SK-N-SH treated with all-trans-retinoic acid at 6 μM for 48 hours (cell line): ENCODE measurements around the gene SRP72.

Experiments used
- CREB5 ChIP-seq: fragments of 250-450 bp; sonication (Bioruptor Pico); IDR thresholded peaks from 2 replicates; pipeline ENCODE4 v1.5.1; 2020; ENCODE audit warnings: low read depth, mild to moderate bottlenecking, moderate library complexity
- CSDC2 ChIP-seq: fragments of 250-450 bp; sonication (Bioruptor Pico); IDR thresholded peaks from 2 replicates; pipeline ENCODE4 v1.5.0; 2020; ENCODE audit warnings: mild to moderate bottlenecking, moderate library complexity
- CSRNP3 ChIP-seq: fragments of 250-450 bp; sonication (Bioruptor Pico); IDR thresholded peaks from 2 replicates; pipeline ENCODE4 v1.5.1; 2021; ENCODE audit warnings: mild to moderate bottlenecking, moderate library complexity
- GLIS3 ChIP-seq: fragments of 250-450 bp; sonication (Bioruptor Pico); IDR thresholded peaks from 2 replicates; pipeline ENCODE4 v1.5.0; 2020; ENCODE audit warnings: mild to moderate bottlenecking, moderate library complexity
- OSR1 ChIP-seq: fragments of 250-450 bp; sonication (Bioruptor Pico); IDR thresholded peaks from 2 replicates; pipeline ENCODE4 v1.8.0; 2022; ENCODE audit warnings: moderate library complexity, mild to moderate bottlenecking, inconsistent platforms
- PATZ1 ChIP-seq: fragments of 250-450 bp; sonication (Bioruptor Pico); IDR thresholded peaks from 2 replicates; pipeline ENCODE4 v1.8.0; 2020; ENCODE audit warnings: mild to moderate bottlenecking, moderate library complexity, borderline replicate concordance
- POU6F1 ChIP-seq: fragments of 250-450 bp; sonication (Bioruptor Pico); IDR thresholded peaks from 2 replicates; pipeline ENCODE4 v1.8.0; 2021; ENCODE audit warnings: low read depth, mild to moderate bottlenecking, moderate library complexity, borderline replicate concordance
- PPARA ChIP-seq: fragments of 250-450 bp; sonication (Bioruptor Pico); IDR thresholded peaks from 2 replicates; pipeline ENCODE4 v1.5.0; 2020; ENCODE audit warnings: mild to moderate bottlenecking, borderline replicate concordance
- TCF4 ChIP-seq: fragments of 250-450 bp; sonication (Bioruptor Pico); IDR thresholded peaks from 2 replicates; pipeline ENCODE4 v1.8.0; 2021; ENCODE audit warnings: mild to moderate bottlenecking, moderate library complexity, borderline replicate concordance
- TOX ChIP-seq: fragments of 250-450 bp; sonication (Bioruptor Pico); IDR thresholded peaks from 2 replicates; pipeline ENCODE4 v1.8.0; 2021; ENCODE audit warnings: mild to moderate bottlenecking, moderate library complexity, borderline replicate concordance

- TF ChIP-seq CSRNP3 (CRISPR knock-in tag), result no peak
- TF ChIP-seq GLIS3 (CRISPR knock-in tag), result no peak
- TF ChIP-seq CSDC2 (CRISPR knock-in tag), result no peak
- no peak for TF ChIP-seq OSR1
- TF ChIP-seq POU6F1 (CRISPR knock-in tag), result no peak
- TF ChIP-seq CREB5 (CRISPR knock-in tag), result no peak
- TF ChIP-seq PPARA (CRISPR knock-in tag), result no peak
- no peak for TF ChIP-seq PATZ1 (CRISPR knock-in tag)
- TF ChIP-seq TCF4 (CRISPR knock-in tag), result no peak
- TF ChIP-seq TOX (CRISPR knock-in tag), result no peak
Measured at GRCh38 chr4:56465599-56466295, 1.7 kb upstream of the SRP72 start.
